ENCODE data around the gene PROM1.

The PROM1 gene

GRCh38 chr4:15995826-15996225, 88.0 kb downstream of the PROM1 start:
- Histone ChIP-seq H4K12ac (ENCODE audit: low read depth, low read length) (no peak overlapping the region), H4K8ac (ENCODE audit: low read depth, low read length) (no peak overlapping the region), H3K27me3 (ENCODE audit: insufficient read depth, low read length) (no peaks in the 10 kb centered on the region), H3K14ac (ENCODE audit: low read length) (no peak overlapping the region), H3K27ac (ENCODE audit: low read depth, low read length) (no peak overlapping the region), H3K18ac (ENCODE audit: low read length) (no peak overlapping the region), H3K36me3 (ENCODE audit: control insufficient read depth in 1 of 2, insufficient read depth in 2 of 2, low read length in 2 of 2) (peaks cover under 1 to 2% of the 10 kb centered on the region in 2 experiments), H2BK120ac (ENCODE audit: insufficient read depth, low read length, poor library complexity) (no peak overlapping the region), H3K4me2 (ENCODE audit: low read length) (no peak overlapping the region), H3K9ac (ENCODE audit: low read length) (no peak overlapping the region), H3K79me1 (ENCODE audit: low read length) (no peaks in the 10 kb centered on the region), H3K79me2 (ENCODE audit: control insufficient read depth, insufficient read depth, low read length, poor library complexity) (no peaks in the 10 kb centered on the region), H3K4me1 (ENCODE audit: control insufficient read depth in 1 of 2, insufficient read depth in 2 of 2, low read length in 2 of 2) (no peaks in the 10 kb centered on the region), H2BK12ac (ENCODE audit: low read length) (no peak overlapping the region), H3K4ac (ENCODE audit: low read depth, low read length) (no peak overlapping the region), H2BK5ac (ENCODE audit: low read depth, low read length, poor library complexity) (no peak overlapping the region), H3K9me3 (ENCODE audit: insufficient read depth, low read depth, low read length) (no peaks in the 10 kb centered on the region), H3K23ac (ENCODE audit: low read length) (no peak overlapping the region), H2AK5ac (ENCODE audit: low read length) (no peak overlapping the region), H4K91ac (ENCODE audit: low read depth, low read length) (no peak overlapping the region), H2AFZ (ENCODE audit: insufficient read depth, low read length, poor library complexity) (no peak overlapping the region), H3K4me3 (ENCODE audit: low read depth, low read length) (no peak overlapping the region)
- WGBS (ENCODE audit: extremely low coverage, insufficient coverage, insufficient read length), result no CpG with 5 or more reads among the region's 3 CpGs
- DNase-seq, result no peak

DNA sequence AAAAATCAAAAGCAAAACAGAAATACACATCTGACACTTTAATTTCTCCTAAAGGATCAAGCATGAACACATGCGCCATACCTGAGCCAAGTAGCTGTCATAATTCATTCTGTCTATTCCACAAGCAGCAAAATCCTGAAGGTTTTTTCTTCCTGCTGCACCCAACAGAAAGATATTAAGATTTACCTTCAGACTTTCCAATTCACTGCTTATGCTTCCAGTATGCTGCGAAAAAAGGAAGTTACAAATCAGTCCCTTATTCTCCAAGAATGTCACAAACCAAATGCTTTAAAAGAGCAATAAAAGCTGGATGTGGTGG, 91.7 kb downstream of the PROM1 start:
- Histone ChIP-seq H3K79me1 (ENCODE audit: low read length) (no peaks in the 10 kb centered on the region), H3K4me1 (ENCODE audit: control insufficient read depth in 1 of 2, insufficient read depth in 2 of 2, low read length in 2 of 2) (no peaks in the 10 kb centered on the region), H3K4ac (ENCODE audit: low read depth, low read length) (no peak overlapping the region), H4K8ac (ENCODE audit: low read depth, low read length) (no peak overlapping the region), H3K18ac (ENCODE audit: low read length) (no peak overlapping the region), H4K12ac (ENCODE audit: low read depth, low read length) (no peak overlapping the region), H2AK5ac (ENCODE audit: low read length) (no peak overlapping the region), H2AFZ (ENCODE audit: insufficient read depth, low read length, poor library complexity) (no peak overlapping the region), H3K36me3 (ENCODE audit: control insufficient read depth in 1 of 2, insufficient read depth in 2 of 2, low read length in 2 of 2) (peaks cover 1 to 3% of the 10 kb centered on the region in 2 experiments), H3K4me2 (ENCODE audit: low read length) (no peak overlapping the region), H3K4me3 (ENCODE audit: low read depth, low read length) (no peak overlapping the region), H3K27ac (ENCODE audit: low read depth, low read length) (no peak overlapping the region), H3K79me2 (ENCODE audit: control insufficient read depth, insufficient read depth, low read length, poor library complexity) (no peaks in the 10 kb centered on the region), H3K9ac (ENCODE audit: low read length) (no peak overlapping the region), H2BK120ac (ENCODE audit: insufficient read depth, low read length, poor library complexity) (no peak overlapping the region), H2BK12ac (ENCODE audit: low read length) (no peak overlapping the region), H3K27me3 (ENCODE audit: insufficient read depth, low read length) (no peaks in the 10 kb centered on the region), H3K23ac (ENCODE audit: low read length) (no peak overlapping the region), H3K14ac (ENCODE audit: low read length) (no peak overlapping the region), H4K91ac (ENCODE audit: low read depth, low read length) (no peak overlapping the region), H2BK5ac (ENCODE audit: low read depth, low read length, poor library complexity) (no peak overlapping the region), H3K9me3 (ENCODE audit: insufficient read depth, low read depth, low read length) (no peaks in the 10 kb centered on the region)
- no CpG with 5 or more reads among the region's 2 CpGs for WGBS (ENCODE audit: extremely low coverage, insufficient coverage, insufficient read length)
- no peak for DNase-seq

DNA sequence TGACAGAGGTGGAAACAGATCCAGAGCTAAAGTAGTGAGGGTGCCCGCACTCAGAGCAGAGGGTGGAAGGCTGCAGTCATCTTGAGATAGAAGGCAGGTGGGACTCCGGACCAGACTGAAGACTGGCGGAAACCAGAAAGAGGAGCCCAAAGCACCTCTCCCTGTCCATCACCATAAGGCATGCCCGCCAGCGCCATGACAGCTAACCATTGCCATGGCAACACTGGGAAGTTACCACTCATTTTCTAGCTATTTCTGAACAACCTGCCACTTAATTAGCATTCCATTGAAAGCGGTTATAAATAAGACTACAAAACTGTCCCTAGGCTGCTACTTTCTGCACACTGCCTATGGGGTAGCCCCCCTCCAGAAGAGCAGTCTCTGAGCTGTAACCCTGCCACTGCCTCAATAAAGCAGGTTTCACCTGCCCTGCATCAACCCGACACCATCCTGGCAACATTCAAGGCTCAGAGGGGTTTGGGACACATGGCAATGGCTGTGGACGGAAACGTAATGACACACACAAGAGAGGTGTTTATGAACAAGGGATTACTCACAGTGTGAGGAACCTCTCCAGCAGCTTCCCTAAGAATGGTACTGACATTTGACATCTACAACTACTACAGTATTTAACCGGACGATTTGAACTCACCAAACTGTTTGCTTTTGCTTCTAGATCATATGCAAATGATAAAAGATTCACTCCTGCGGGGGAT, 93.1 kb downstream of the PROM1 start:
- no peak overlapping the region for H3K4ac ChIP-seq (ENCODE audit: low read depth, low read length)
- no peaks in the 10 kb centered on the region for H3K79me2 ChIP-seq (ENCODE audit: control insufficient read depth, insufficient read depth, low read length, poor library complexity)
- no peak overlapping the region for H2BK5ac ChIP-seq (ENCODE audit: low read depth, low read length, poor library complexity)
- H3K4me1 ChIP-seq (ENCODE audit: control insufficient read depth in 1 of 2, insufficient read depth in 2 of 2, low read length in 2 of 2), result no peaks in the 10 kb centered on the region
- H2BK120ac ChIP-seq (ENCODE audit: insufficient read depth, low read length, poor library complexity), result no peak overlapping the region
- no peak overlapping the region for H3K27ac ChIP-seq (ENCODE audit: low read depth, low read length)
- H3K79me1 ChIP-seq (ENCODE audit: low read length), result no peaks in the 10 kb centered on the region
- WGBS (ENCODE audit: extremely low coverage, insufficient coverage, insufficient read length), result no CpG with 5 or more reads among the region's 12 CpGs
- no peak overlapping the region for H2BK12ac ChIP-seq (ENCODE audit: low read length)
- peaks cover 1% of the 10 kb centered on the region for H3K9me3 ChIP-seq (ENCODE audit: insufficient read depth, low read depth, low read length)
- no peak overlapping the region for H3K23ac ChIP-seq (ENCODE audit: low read length)
- H4K12ac ChIP-seq (ENCODE audit: low read depth, low read length), result no peak overlapping the region
- peaks cover 5 to 13% of the 10 kb centered on the region in 2 experiments for H3K36me3 ChIP-seq (ENCODE audit: control insufficient read depth in 1 of 2, insufficient read depth in 2 of 2, low read length in 2 of 2)
- DNase-seq, result no peak
- no peak overlapping the region for H2AK5ac ChIP-seq (ENCODE audit: low read length)
- H4K8ac ChIP-seq (ENCODE audit: low read depth, low read length), result no peak overlapping the region
- no peak overlapping the region for H4K91ac ChIP-seq (ENCODE audit: low read depth, low read length)
- H3K18ac ChIP-seq (ENCODE audit: low read length), result no peak overlapping the region
- no peak overlapping the region for H3K4me2 ChIP-seq (ENCODE audit: low read length)
- no peaks in the 10 kb centered on the region for H3K27me3 ChIP-seq (ENCODE audit: insufficient read depth, low read length)
- no peak overlapping the region for H3K4me3 ChIP-seq (ENCODE audit: low read depth, low read length)
- no peak overlapping the region for H3K9ac ChIP-seq (ENCODE audit: low read length)
- no peak overlapping the region for H3K14ac ChIP-seq (ENCODE audit: low read length)
- H2AFZ ChIP-seq (ENCODE audit: insufficient read depth, low read length, poor library complexity), result no peak overlapping the region

DNA sequence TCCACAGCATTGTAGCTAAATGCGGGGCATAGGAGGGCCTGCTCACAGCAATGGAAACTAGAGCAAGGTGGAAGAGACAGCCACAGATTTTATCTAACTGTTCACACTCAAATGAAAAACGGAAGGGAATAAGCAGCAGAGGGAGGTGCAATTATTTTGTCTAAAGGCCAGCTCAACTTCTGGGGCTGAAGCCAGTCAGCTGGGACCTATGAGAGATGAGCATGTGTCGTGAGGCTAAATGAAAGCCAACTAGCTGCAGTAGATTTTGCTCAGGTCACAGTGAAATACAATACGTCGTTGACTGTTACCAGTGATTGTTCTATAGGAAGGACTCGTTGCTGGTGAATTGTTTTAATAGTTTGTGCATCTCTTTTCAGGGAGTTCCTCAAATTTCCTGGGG, 94.4 kb downstream of the PROM1 start:
- Histone ChIP-seq H2BK12ac (ENCODE audit: low read length) (no peak overlapping the region), H3K4me1 (ENCODE audit: control insufficient read depth in 1 of 2, insufficient read depth in 2 of 2, low read length in 2 of 2) (no peaks in the 10 kb centered on the region), H3K9me3 (ENCODE audit: insufficient read depth, low read depth, low read length) (peaks cover 1% of the 10 kb centered on the region), H3K79me1 (ENCODE audit: low read length) (no peaks in the 10 kb centered on the region), H3K9ac (ENCODE audit: low read length) (no peak overlapping the region), H3K23ac (ENCODE audit: low read length) (no peak overlapping the region), H3K4ac (ENCODE audit: low read depth, low read length) (no peak overlapping the region), H2AK5ac (ENCODE audit: low read length) (no peak overlapping the region), H4K91ac (ENCODE audit: low read depth, low read length) (no peak overlapping the region), H2AFZ (ENCODE audit: insufficient read depth, low read length, poor library complexity) (no peak overlapping the region), H3K14ac (ENCODE audit: low read length) (no peak overlapping the region), H3K79me2 (ENCODE audit: control insufficient read depth, insufficient read depth, low read length, poor library complexity) (no peaks in the 10 kb centered on the region), H2BK120ac (ENCODE audit: insufficient read depth, low read length, poor library complexity) (no peak overlapping the region), H3K27ac (ENCODE audit: low read depth, low read length) (no peak overlapping the region), H4K8ac (ENCODE audit: low read depth, low read length) (no peak overlapping the region), H4K12ac (ENCODE audit: low read depth, low read length) (no peak overlapping the region), H3K27me3 (ENCODE audit: insufficient read depth, low read length) (no peaks in the 10 kb centered on the region), H2BK5ac (ENCODE audit: low read depth, low read length, poor library complexity) (no peak overlapping the region), H3K4me2 (ENCODE audit: low read length) (no peak overlapping the region), H3K4me3 (ENCODE audit: low read depth, low read length) (no peak overlapping the region), H3K36me3 (ENCODE audit: control insufficient read depth in 1 of 2, insufficient read depth in 2 of 2, low read length in 2 of 2) (peaks cover 5 to 11% of the 10 kb centered on the region in 2 experiments), H3K18ac (ENCODE audit: low read length) (no peak overlapping the region)
- DNase-seq, result no peak
- WGBS (ENCODE audit: extremely low coverage, insufficient coverage, insufficient read length), result no CpG with 5 or more reads among the region's 6 CpGs

Data from trophoblast cell (in vitro differentiated cells and primary cell).